DND-41 (cell line): ENCODE results near the gene RPL13A.

Experiments
- ATAC-seq: fragments of 200-7000 bp; cut with Tn5 transposase; 3 replicates; pipeline ENCODE4 v1.9.1; 2021; ENCODE audit warnings: low read depth; ENCODE audit not compliant: insufficient read depth
- DNase-seq: peaks from one replicate; pipeline ENCODE4 v3.0.0-alpha.2; 2020
- H2AFZ ChIP-seq: 2 replicates; pipeline ENCODE4 v1.6.0; 2012; ENCODE audit warnings: low read depth, low read length
- H3K27ac ChIP-seq: 2 replicates; pipeline ENCODE4 v1.5.1; 2012; ENCODE audit warnings: low read length, inconsistent platforms
- H3K27me3 ChIP-seq: fragments of 200-600 bp; sonication (generic); 2 replicates; pipeline ENCODE4 v1.6.0; 2012; ENCODE audit warnings: low read length, mild to moderate bottlenecking, inconsistent platforms; ENCODE audit not compliant: insufficient read depth, poor library complexity
- H3K36me3 ChIP-seq: 2 replicates; pipeline ENCODE4 v1.5.1; 2012; ENCODE audit warnings: low read length, inconsistent platforms; ENCODE audit not compliant: insufficient read depth
- H3K4me1 ChIP-seq: 2 replicates; pipeline ENCODE4 v1.5.1; 2012; ENCODE audit warnings: mild to moderate bottlenecking, low read length; ENCODE audit not compliant: insufficient read depth
- H3K4me2 ChIP-seq: 2 replicates; pipeline ENCODE4 v1.6.0; 2012; ENCODE audit warnings: mild to moderate bottlenecking, moderate library complexity, low read length, inconsistent platforms; ENCODE audit not compliant: insufficient read depth
- H3K4me3 ChIP-seq, 2 experiments: fragments of 200-600 bp in 1 of 2; shearing (Covaris generic) in 1 of 2; 2 replicates each; pipeline ENCODE4 v1.5.1; 2012 to 2016; ENCODE audit warnings: inconsistent platforms in 2 of 2, low read length in 2 of 2, mild to moderate bottlenecking in 2 of 2, low read depth in 1 of 2, moderate library complexity in 1 of 2
- H3K79me2 ChIP-seq: 2 replicates; pipeline ENCODE4 v1.6.0; 2012; ENCODE audit warnings: low read length, inconsistent platforms; ENCODE audit not compliant: insufficient read depth
- H3K9ac ChIP-seq: 2 replicates; pipeline ENCODE4 v1.6.0; 2012; ENCODE audit warnings: low read depth, mild to moderate bottlenecking, inconsistent platforms, low read length, moderate library complexity
- H3K9me3 ChIP-seq: 2 replicates; pipeline ENCODE4 v1.5.1; 2012; ENCODE audit warnings: low read length, moderate library complexity, mild to moderate bottlenecking, inconsistent platforms; ENCODE audit not compliant: insufficient read depth, severe bottlenecking
- H4K20me1 ChIP-seq: 2 replicates; pipeline ENCODE4 v1.6.0; 2012; ENCODE audit warnings: low read length; ENCODE audit not compliant: insufficient read depth
- EZH2 ChIP-seq: IDR thresholded peaks from 3 replicates; pipeline ENCODE4 v1.6.1; 2012; ENCODE audit warnings: borderline replicate concordance, low read depth, mild to moderate bottlenecking, moderate library complexity, low read length, inconsistent platforms; ENCODE audit not compliant: severe bottlenecking
- TF ChIP-seq, protein P1 (sequence below): IDR thresholded peaks from 2 replicates; pipeline ENCODE4 v1.5.1; 2012; ENCODE audit warnings: borderline replicate concordance, low read length, moderate library complexity, mild to moderate bottlenecking; ENCODE audit not compliant: poor library complexity, severe bottlenecking; ENCODE audit errors: extremely low read depth

Gene RPL13A

DNA sequence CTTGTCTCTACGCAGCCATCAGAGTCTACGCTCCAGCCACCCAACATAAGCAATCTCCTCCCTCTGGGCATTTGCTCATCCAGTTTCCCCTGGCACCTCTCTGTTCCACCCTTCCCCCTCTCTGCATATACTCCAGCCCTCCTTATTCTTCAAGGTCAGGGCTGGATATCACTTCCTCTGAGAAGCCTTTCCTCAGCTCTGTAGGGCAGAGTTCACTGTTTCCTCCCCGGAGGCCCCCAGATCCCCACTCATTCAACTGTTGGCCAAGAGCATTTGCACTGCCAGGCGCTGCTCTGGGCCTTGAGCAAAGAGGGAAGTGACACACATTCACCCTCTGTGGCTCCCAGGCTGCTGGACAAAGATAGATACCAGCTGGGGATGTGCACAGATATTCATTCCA, 28.4 kb downstream of the RPL13A start:
- TF ChIP-seq EZH2, result no peak
- TF ChIP-seq, protein P1, sequence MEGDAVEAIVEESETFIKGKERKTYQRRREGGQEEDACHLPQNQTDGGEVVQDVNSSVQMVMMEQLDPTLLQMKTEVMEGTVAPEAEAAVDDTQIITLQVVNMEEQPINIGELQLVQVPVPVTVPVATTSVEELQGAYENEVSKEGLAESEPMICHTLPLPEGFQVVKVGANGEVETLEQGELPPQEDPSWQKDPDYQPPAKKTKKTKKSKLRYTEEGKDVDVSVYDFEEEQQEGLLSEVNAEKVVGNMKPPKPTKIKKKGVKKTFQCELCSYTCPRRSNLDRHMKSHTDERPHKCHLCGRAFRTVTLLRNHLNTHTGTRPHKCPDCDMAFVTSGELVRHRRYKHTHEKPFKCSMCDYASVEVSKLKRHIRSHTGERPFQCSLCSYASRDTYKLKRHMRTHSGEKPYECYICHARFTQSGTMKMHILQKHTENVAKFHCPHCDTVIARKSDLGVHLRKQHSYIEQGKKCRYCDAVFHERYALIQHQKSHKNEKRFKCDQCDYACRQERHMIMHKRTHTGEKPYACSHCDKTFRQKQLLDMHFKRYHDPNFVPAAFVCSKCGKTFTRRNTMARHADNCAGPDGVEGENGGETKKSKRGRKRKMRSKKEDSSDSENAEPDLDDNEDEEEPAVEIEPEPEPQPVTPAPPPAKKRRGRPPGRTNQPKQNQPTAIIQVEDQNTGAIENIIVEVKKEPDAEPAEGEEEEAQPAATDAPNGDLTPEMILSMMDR, result no peak
- Histone ChIP-seq H3K27ac (no peak overlapping the region), H3K79me2 (no peaks in the 10 kb centered on the region), H2AFZ (no peak overlapping the region), H3K9me3 (no peaks in the 10 kb centered on the region), H3K9ac (no peak overlapping the region), H3K4me2 (no peak overlapping the region), H3K36me3 (no peaks in the 10 kb centered on the region), H3K27me3 (no peaks in the 10 kb centered on the region), H4K20me1 (no peaks in the 10 kb centered on the region), H3K4me1 (peaks cover 12% of the 10 kb centered on the region), H3K4me3 (no peak overlapping the region)
- DNase-seq (no peak), ATAC-seq (no peak)

DNA sequence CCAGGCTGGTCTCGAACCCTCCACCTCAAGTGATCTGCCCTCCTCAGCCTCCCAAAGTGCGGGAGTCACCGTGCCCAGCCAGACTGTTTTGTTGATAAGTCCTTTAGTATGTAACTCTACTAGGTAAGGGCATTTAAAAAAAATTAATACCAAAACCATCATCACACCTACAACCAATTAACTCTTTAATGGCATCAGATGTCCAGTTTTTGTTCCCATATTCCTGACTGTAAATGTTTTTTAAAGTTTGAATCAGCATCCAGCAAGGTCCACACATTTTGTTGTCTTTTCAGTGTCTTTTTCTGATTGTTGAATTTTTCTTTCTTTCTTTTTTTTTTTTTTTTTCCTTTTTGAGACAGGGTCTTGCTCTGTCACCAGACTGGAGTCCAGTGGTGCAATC, 30.6 kb downstream of the RPL13A start:
- peaks cover 12% of the 10 kb centered on the region for H3K4me1 ChIP-seq
- H3K27me3 ChIP-seq, result no peaks in the 10 kb centered on the region
- H3K4me2 ChIP-seq, result no peak overlapping the region
- ATAC-seq, result no peak
- H4K20me1 ChIP-seq, result no peaks in the 10 kb centered on the region
- DNase-seq, result no peak
- no peak overlapping the region for H2AFZ ChIP-seq
- H3K79me2 ChIP-seq, result no peaks in the 10 kb centered on the region
- TF ChIP-seq EZH2, result no peak
- TF ChIP-seq, protein P1, result no peak
- H3K9me3 ChIP-seq, result no peaks in the 10 kb centered on the region
- no peak overlapping the region for H3K4me3 ChIP-seq
- no peaks in the 10 kb centered on the region for H3K36me3 ChIP-seq
- H3K27ac ChIP-seq, result no peak overlapping the region
- H3K9ac ChIP-seq, result no peak overlapping the region

DNA sequence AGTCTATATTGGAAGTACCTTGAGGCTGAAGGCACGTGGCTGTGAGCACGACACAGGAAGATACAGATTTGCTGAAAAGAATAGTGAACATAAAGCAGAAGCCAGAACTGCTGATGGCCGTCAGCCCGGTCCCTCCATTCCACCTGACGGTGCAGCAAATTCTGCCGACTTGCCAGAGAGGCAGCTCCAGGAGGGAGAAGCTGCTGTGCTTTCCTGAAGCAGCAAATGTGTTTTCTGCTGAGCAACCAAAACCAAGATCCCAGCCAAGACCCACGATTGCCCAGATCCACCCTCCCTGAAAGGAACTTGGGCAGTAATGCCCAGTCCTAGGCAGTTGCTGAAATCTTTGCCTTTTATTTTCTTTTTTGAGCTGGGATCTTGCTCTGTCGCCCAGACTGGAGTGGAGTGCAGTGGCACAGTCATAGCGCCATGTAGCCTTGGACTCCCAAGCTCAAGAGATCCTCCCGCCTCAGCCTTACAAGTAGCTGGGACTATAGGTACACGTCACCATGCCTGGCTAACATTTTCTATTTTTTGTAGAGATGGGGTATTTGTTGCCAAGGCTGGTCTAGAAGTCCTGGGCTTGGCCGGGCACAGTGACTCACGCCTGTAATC, 33.4 kb downstream of the RPL13A start:
- H3K79me2 ChIP-seq, result no peaks in the 10 kb centered on the region
- ATAC-seq, result no peak
- no peaks in the 10 kb centered on the region for H3K27me3 ChIP-seq
- no peak for TF ChIP-seq EZH2
- TF ChIP-seq, protein P1, result no peak
- no peak overlapping the region for H3K4me2 ChIP-seq
- H3K27ac ChIP-seq, result no peak overlapping the region
- no peak overlapping the region for H3K9ac ChIP-seq
- no peak overlapping the region for H2AFZ ChIP-seq
- H3K4me1 ChIP-seq, result no peaks in the 10 kb centered on the region
- H3K9me3 ChIP-seq, result no peaks in the 10 kb centered on the region
- no peak overlapping the region for H3K4me3 ChIP-seq
- no peaks in the 10 kb centered on the region for H3K36me3 ChIP-seq
- no peaks in the 10 kb centered on the region for H4K20me1 ChIP-seq
- DNase-seq, result no peak
